Coronary artery (tissue), 2 donors: ENCODE measurements around the gene OTP.
A peak's percentile ranks its signal among the peaks of the same experiment; 100 is the strongest.

Experiments used
- DNase-seq: peaks from one replicate; pipeline ENCODE4 v3.0.0-alpha.2; 2017; ENCODE audit warnings: low spot score
- H3K27ac ChIP-seq, 2 donors: fragments of 200-600 bp; sonication (generic); one replicate each; pipeline ENCODE4 v1.5.1; 2016 to 2019
- H3K4me3 ChIP-seq: fragments of 200-600 bp; sonication (generic); 2 replicates; pipeline ENCODE4 v1.5.1; 2016; ENCODE audit warnings: mild to moderate bottlenecking, moderate library complexity
- CTCF ChIP-seq: fragments of 200-600 bp; sonication (generic); IDR thresholded peaks from one replicate; pipeline ENCODE4 v1.5.1; 2019; ENCODE audit warnings: antibody characterized with exemption

Gene OTP

GRCh38 chr5:77640589-77641396 is 2.3 kb upstream of the OTP start:
- Histone ChIP-seq H3K4me3 (no peak overlapping the region), H3K27ac (no peak overlapping the region)
- no peak for TF ChIP-seq CTCF
- DNase-seq = no peak

- no peak for TF ChIP-seq CTCF
- no peak overlapping the region for H3K27ac ChIP-seq
- DNase-seq = no peak
- H3K4me3 ChIP-seq = peak overlapping the region; percentile 4
Observed at GRCh38 chr5:77638763-77639671, 504 bp upstream of the OTP start.

- no peak for DNase-seq
- H3K4me3 ChIP-seq = peak overlapping the region; percentile 34
- no peak for TF ChIP-seq CTCF
- no peak overlapping the region for H3K27ac ChIP-seq
Observed at GRCh38 chr5:77637170-77637997, 1.1 kb downstream of the OTP start.

- DNase-seq = no peak
- H3K4me3 ChIP-seq = peak overlapping the region; percentile 34
- TF ChIP-seq CTCF = no peak
- no peak overlapping the region for H3K27ac ChIP-seq
Observed at GRCh38 chr5:77636641-77637169, 1.8 kb downstream of the OTP start.

- no peak for DNase-seq
- no peak overlapping the region for H3K4me3 ChIP-seq
- TF ChIP-seq CTCF = no peak
Observed at GRCh38 chr5:77635917-77636640, 2.4 kb downstream of the OTP start.

More at GRCh38 chr5:77635917-77636640, 2.4 kb downstream of the OTP start:
- no peak overlapping the region for H3K27ac ChIP-seq
